Measurements from ENCODE around the gene ADCYAP1R1.

ADCYAP1R1 gene

GRCh38 chr7:31113660-31114059 is 61.6 kb downstream of the ADCYAP1R1 start:
- H3K27ac ChIP-seq (ENCODE audit: low read length) = no peak overlapping the region
- H3K4me3 ChIP-seq (ENCODE audit: low read depth in 1 of 2, low read length in 2 of 2) = no peak overlapping the region
- no peaks in the 10 kb centered on the region for H3K27me3 ChIP-seq (ENCODE audit: low read depth, low read length)
- H3K36me3 ChIP-seq (ENCODE audit: control insufficient read depth in 1 of 2, insufficient read depth in 2 of 2, low read length in 2 of 2) = no peaks in the 10 kb centered on the region
- H3K4me1 ChIP-seq (ENCODE audit: control insufficient read depth in 1 of 2, insufficient read depth in 2 of 2, low read length in 2 of 2) = no peaks in the 10 kb centered on the region
- no peaks in the 10 kb centered on the region for H3K9me3 ChIP-seq (ENCODE audit: control insufficient read depth in 1 of 2, low read length in 2 of 2)

- no peaks in the 10 kb centered on the region for H3K27me3 ChIP-seq (ENCODE audit: low read depth, low read length)
- no peak overlapping the region for H3K27ac ChIP-seq (ENCODE audit: low read length)
- H3K4me1 ChIP-seq (ENCODE audit: control insufficient read depth in 1 of 2, insufficient read depth in 2 of 2, low read length in 2 of 2) = no peaks in the 10 kb centered on the region
- no peaks in the 10 kb centered on the region for H3K9me3 ChIP-seq (ENCODE audit: control insufficient read depth in 1 of 2, low read length in 2 of 2)
- H3K4me3 ChIP-seq (ENCODE audit: low read depth in 1 of 2, low read length in 2 of 2) = no peak overlapping the region
- H3K36me3 ChIP-seq (ENCODE audit: control insufficient read depth in 1 of 2, insufficient read depth in 2 of 2, low read length in 2 of 2) = no peaks in the 10 kb centered on the region
These were observed 62.7 kb downstream of the ADCYAP1R1 start for GRCh38 chr7:31114593-31115343.

- no peaks in the 10 kb centered on the region for H3K27me3 ChIP-seq (ENCODE audit: low read depth, low read length)
- H3K27ac ChIP-seq (ENCODE audit: low read length) = no peak overlapping the region
- no peaks in the 10 kb centered on the region for H3K36me3 ChIP-seq (ENCODE audit: control insufficient read depth in 1 of 2, insufficient read depth in 2 of 2, low read length in 2 of 2)
- H3K4me3 ChIP-seq (ENCODE audit: low read depth in 1 of 2, low read length in 2 of 2) = no peak overlapping the region
- H3K9me3 ChIP-seq (ENCODE audit: control insufficient read depth in 1 of 2, low read length in 2 of 2) = no peaks in the 10 kb centered on the region
- H3K4me1 ChIP-seq (ENCODE audit: control insufficient read depth in 1 of 2, insufficient read depth in 2 of 2, low read length in 2 of 2) = no peaks in the 10 kb centered on the region
These were observed 64.5 kb downstream of the ADCYAP1R1 start for GRCh38 chr7:31116615-31117014.

- no peak overlapping the region for H3K27ac ChIP-seq (ENCODE audit: low read length)
These were observed 67.1 kb downstream of the ADCYAP1R1 start for GRCh38 chr7:31119249-31119648.

GRCh38 chr7:31120800-31121513 is 68.8 kb downstream of the ADCYAP1R1 start:
- Histone ChIP-seq H3K4me3 (ENCODE audit: low read depth in 1 of 2, low read length in 2 of 2) (no peak overlapping the region), H3K27ac (ENCODE audit: low read length) (no peak overlapping the region), H3K4me1 (ENCODE audit: control insufficient read depth in 1 of 2, insufficient read depth in 2 of 2, low read length in 2 of 2) (peaks cover 0 to 3% of the 10 kb centered on the region in 2 donors), H3K9me3 (ENCODE audit: control insufficient read depth in 1 of 2, low read length in 2 of 2) (no peaks in the 10 kb centered on the region), H3K27me3 (ENCODE audit: low read depth, low read length) (no peaks in the 10 kb centered on the region), H3K36me3 (ENCODE audit: control insufficient read depth in 1 of 2, insufficient read depth in 2 of 2, low read length in 2 of 2) (no peaks in the 10 kb centered on the region)

More at GRCh38 chr7:31119249-31119648, 67.1 kb downstream of the ADCYAP1R1 start:
- Histone ChIP-seq H3K9me3 (ENCODE audit: control insufficient read depth in 1 of 2, low read length in 2 of 2) (no peaks in the 10 kb centered on the region), H3K4me1 (ENCODE audit: control insufficient read depth in 1 of 2, insufficient read depth in 2 of 2, low read length in 2 of 2) (peaks cover 0 to 3% of the 10 kb centered on the region in 2 donors), H3K36me3 (ENCODE audit: control insufficient read depth in 1 of 2, insufficient read depth in 2 of 2, low read length in 2 of 2) (no peaks in the 10 kb centered on the region), H3K4me3 (ENCODE audit: low read depth in 1 of 2, low read length in 2 of 2) (no peak overlapping the region), H3K27me3 (ENCODE audit: low read depth, low read length) (no peaks in the 10 kb centered on the region)

- no peaks in the 10 kb centered on the region for H3K9me3 ChIP-seq (ENCODE audit: control insufficient read depth in 1 of 2, low read length in 2 of 2)
- no peak overlapping the region for H3K4me3 ChIP-seq (ENCODE audit: low read depth in 1 of 2, low read length in 2 of 2)
- H3K27me3 ChIP-seq (ENCODE audit: low read depth, low read length) = no peaks in the 10 kb centered on the region
- no peaks in the 10 kb centered on the region for H3K36me3 ChIP-seq (ENCODE audit: control insufficient read depth in 1 of 2, insufficient read depth in 2 of 2, low read length in 2 of 2)
- H3K27ac ChIP-seq (ENCODE audit: low read length) = no peak overlapping the region
- H3K4me1 ChIP-seq (ENCODE audit: control insufficient read depth in 1 of 2, insufficient read depth in 2 of 2, low read length in 2 of 2) = peaks cover 0 to 3% of the 10 kb centered on the region in 2 donors
These were observed 69.5 kb downstream of the ADCYAP1R1 start for GRCh38 chr7:31121601-31122000.

GRCh38 chr7:31122649-31123058 is 70.5 kb downstream of the ADCYAP1R1 start:
- no peak overlapping the region for H3K27ac ChIP-seq (ENCODE audit: low read length)
- H3K27me3 ChIP-seq (ENCODE audit: low read depth, low read length) = no peaks in the 10 kb centered on the region
- H3K4me3 ChIP-seq (ENCODE audit: low read depth in 1 of 2, low read length in 2 of 2) = no peak overlapping the region
- H3K9me3 ChIP-seq (ENCODE audit: control insufficient read depth in 1 of 2, low read length in 2 of 2) = no peaks in the 10 kb centered on the region
- H3K36me3 ChIP-seq (ENCODE audit: control insufficient read depth in 1 of 2, insufficient read depth in 2 of 2, low read length in 2 of 2) = no peaks in the 10 kb centered on the region
- H3K4me1 ChIP-seq (ENCODE audit: control insufficient read depth in 1 of 2, insufficient read depth in 2 of 2, low read length in 2 of 2) = peaks cover 0 to 3% of the 10 kb centered on the region in 2 donors

GRCh38 chr7:31123321-31123720 is 71.2 kb downstream of the ADCYAP1R1 start:
- Histone ChIP-seq H3K27ac (ENCODE audit: low read length) (no peak overlapping the region), H3K36me3 (ENCODE audit: control insufficient read depth in 1 of 2, insufficient read depth in 2 of 2, low read length in 2 of 2) (no peaks in the 10 kb centered on the region), H3K4me1 (ENCODE audit: control insufficient read depth in 1 of 2, insufficient read depth in 2 of 2, low read length in 2 of 2) (peaks cover 0 to 3% of the 10 kb centered on the region in 2 donors), H3K27me3 (ENCODE audit: low read depth, low read length) (no peaks in the 10 kb centered on the region), H3K9me3 (ENCODE audit: control insufficient read depth in 1 of 2, low read length in 2 of 2) (no peaks in the 10 kb centered on the region), H3K4me3 (ENCODE audit: low read depth in 1 of 2, low read length in 2 of 2) (no peak overlapping the region)

- Histone ChIP-seq H3K4me3 (ENCODE audit: low read depth in 1 of 2, low read length in 2 of 2) (no peak overlapping the region), H3K36me3 (ENCODE audit: control insufficient read depth in 1 of 2, insufficient read depth in 2 of 2, low read length in 2 of 2) (no peaks in the 10 kb centered on the region), H3K9me3 (ENCODE audit: control insufficient read depth in 1 of 2, low read length in 2 of 2) (no peaks in the 10 kb centered on the region), H3K4me1 (ENCODE audit: control insufficient read depth in 1 of 2, insufficient read depth in 2 of 2, low read length in 2 of 2) (peaks cover 0 to 3% of the 10 kb centered on the region in 2 donors), H3K27me3 (ENCODE audit: low read depth, low read length) (no peaks in the 10 kb centered on the region), H3K27ac (ENCODE audit: low read length) (no peak overlapping the region)
These were observed 71.6 kb downstream of the ADCYAP1R1 start for GRCh38 chr7:31123726-31124125.

- no peak overlapping the region for H3K27ac ChIP-seq (ENCODE audit: low read length)
- H3K4me1 ChIP-seq (ENCODE audit: control insufficient read depth in 1 of 2, insufficient read depth in 2 of 2, low read length in 2 of 2) = peaks cover 0 to 3% of the 10 kb centered on the region in 2 donors
- no peaks in the 10 kb centered on the region for H3K27me3 ChIP-seq (ENCODE audit: low read depth, low read length)
- no peaks in the 10 kb centered on the region for H3K36me3 ChIP-seq (ENCODE audit: control insufficient read depth in 1 of 2, insufficient read depth in 2 of 2, low read length in 2 of 2)
- H3K9me3 ChIP-seq (ENCODE audit: control insufficient read depth in 1 of 2, low read length in 2 of 2) = no peaks in the 10 kb centered on the region
- H3K4me3 ChIP-seq (ENCODE audit: low read depth in 1 of 2, low read length in 2 of 2) = no peak overlapping the region
These were observed 73.1 kb downstream of the ADCYAP1R1 start for GRCh38 chr7:31125171-31125570.

GRCh38 chr7:31126976-31127375 is 74.9 kb downstream of the ADCYAP1R1 start:
- H3K27me3 ChIP-seq (ENCODE audit: low read depth, low read length) = no peaks in the 10 kb centered on the region
- H3K27ac ChIP-seq (ENCODE audit: low read length) = no peak overlapping the region
- peaks cover 0 to 3% of the 10 kb centered on the region in 2 donors for H3K4me1 ChIP-seq (ENCODE audit: control insufficient read depth in 1 of 2, insufficient read depth in 2 of 2, low read length in 2 of 2)
- H3K9me3 ChIP-seq (ENCODE audit: control insufficient read depth in 1 of 2, low read length in 2 of 2) = no peaks in the 10 kb centered on the region
- H3K4me3 ChIP-seq (ENCODE audit: low read depth in 1 of 2, low read length in 2 of 2) = no peak overlapping the region
- H3K36me3 ChIP-seq (ENCODE audit: control insufficient read depth in 1 of 2, insufficient read depth in 2 of 2, low read length in 2 of 2) = no peaks in the 10 kb centered on the region

All from muscle layer of duodenum (tissue), 2 donors.